Esophagus muscularis mucosa (tissue), 4 donors: ENCODE data around the gene EOLA2. TPM values are rescaled to one million over a fixed set of nuclear protein-coding genes. Genes with fewer than 3 reads are reported as not detected.
"Not testable (repeated sequence)": the region's sequence is repeated elsewhere in the genome, so short reads cannot be mapped to it uniquely, and the experiment has no call there.

Experiments used
- DNase-seq: peaks from one replicate; pipeline ENCODE4 v3.0.0-alpha.2; 2017; ENCODE audit errors: extremely low spot score
- H3K27ac ChIP-seq, 4 donors: fragments of 200-600 bp; sonication (generic); replicated peaks in 1 of 4; 1 replicate in 3 of 4; 2 replicates in 1 of 4; pipeline ENCODE4 v1.5.1; 2016 to 2019; ENCODE audit warnings: mild to moderate bottlenecking in 1 of 4
- H3K27me3 ChIP-seq, 4 donors: fragments of 200-600 bp; sonication (generic); one replicate each; pipeline versions ENCODE4 v1.5.1 to v1.6.0; 2016 to 2019
- H3K36me3 ChIP-seq, 4 donors: fragments of 200-600 bp; sonication (generic); one replicate each; pipeline ENCODE4 v1.5.1; 2016 to 2019
- H3K4me1 ChIP-seq, 4 donors: fragments of 200-600 bp; sonication (generic); one replicate each; pipeline ENCODE4 v1.5.1; 2016 to 2019
- H3K4me3 ChIP-seq, 4 donors: fragments of 200-600 bp; sonication (generic); 1 replicate in 2 of 4; 2 replicates in 2 of 4; pipeline ENCODE4 v1.5.1; 2016 to 2019; ENCODE audit warnings: mild to moderate bottlenecking in 4 of 4, moderate library complexity in 1 of 4
- H3K9me3 ChIP-seq, 4 donors: fragments of 200-600 bp; sonication (generic); 1 replicate in 3 of 4; 2 replicates in 1 of 4; pipeline ENCODE4 v1.5.1; 2016 to 2019
- CTCF ChIP-seq, 3 experiments: fragments of 200-600 bp in 2 of 3; fragments of 450-650 bp in 1 of 3; sonication (generic) in 2 of 3; IDR thresholded peaks; one replicate each; pipeline ENCODE4 v1.5.1; 2017 to 2019; ENCODE audit warnings: antibody characterized with exemption in 3 of 3, mild to moderate bottlenecking in 2 of 3, moderate library complexity in 1 of 3
- EP300 ChIP-seq: sonication (generic); formaldehyde crosslinking; IDR thresholded peaks from one replicate; pipeline ENCODE4 v1.6.1; 2017; ENCODE audit warnings: antibody characterized with exemption
- POLR2A ChIP-seq: fragments of 450-650 bp; IDR thresholded peaks from one replicate; pipeline ENCODE4 v1.6.1; 2017; ENCODE audit warnings: antibody characterized with exemption, moderate library complexity, mild to moderate bottlenecking, low read depth
- POLR2AphosphoS5 ChIP-seq, 2 donors: sonication (generic); formaldehyde crosslinking; IDR thresholded peaks; one replicate each; pipeline ENCODE4 v1.6.1; 2017; ENCODE audit warnings: antibody characterized with exemption in 2 of 2
- WGBS: methylation state at CpG from one replicate; pipeline ENCODE4 v1.1.5; 2018; 5-methylcytosine and 5-hydroxymethylcytosine counted together
- intact Hi-C: fragments of 100-400 bp; cut with DNase I; formaldehyde crosslinking; loops from one replicate; pipeline ENCODE4 v1.15.1; 2023
- total RNA-seq, 4 donors: library from RNA; depleted of rRNA; stranded (reverse); fragments of >200 nt; gene quantifications; one replicate each; pipeline versions ENCODE4 v1.1.0 to v1.2.1, GENCODE V29; 2016

EOLA2 gene
- total RNA-seq, 4 donors from 2014 or later: 15.4 to 24.0 (median 21.5) TPM

GRCh38 chrX:149908308-149908707 is 30.0 kb downstream of the EOLA2 start:
- WGBS: 84% methylated on average over 3 of the region's 3 CpGs
- intact Hi-C loops: no loop called here
- H3K27ac ChIP-seq: no peak overlapping the region
- H3K4me3 ChIP-seq: no peak overlapping the region
- no peaks in the 10 kb centered on the region for H3K36me3 ChIP-seq
- H3K9me3 ChIP-seq: no peaks in the 10 kb centered on the region
- no peaks in the 10 kb centered on the region for H3K4me1 ChIP-seq
- TF ChIP-seq CTCF (IDR thresholded peaks at IDR 0.05) (no peak), POLR2A (no peak), POLR2AphosphoS5 (IDR thresholded peaks at IDR 0.05) (no peak), EP300 (no peak)
- H3K27me3 ChIP-seq: no peaks in the 10 kb centered on the region
- DNase-seq: no peak

DNA sequence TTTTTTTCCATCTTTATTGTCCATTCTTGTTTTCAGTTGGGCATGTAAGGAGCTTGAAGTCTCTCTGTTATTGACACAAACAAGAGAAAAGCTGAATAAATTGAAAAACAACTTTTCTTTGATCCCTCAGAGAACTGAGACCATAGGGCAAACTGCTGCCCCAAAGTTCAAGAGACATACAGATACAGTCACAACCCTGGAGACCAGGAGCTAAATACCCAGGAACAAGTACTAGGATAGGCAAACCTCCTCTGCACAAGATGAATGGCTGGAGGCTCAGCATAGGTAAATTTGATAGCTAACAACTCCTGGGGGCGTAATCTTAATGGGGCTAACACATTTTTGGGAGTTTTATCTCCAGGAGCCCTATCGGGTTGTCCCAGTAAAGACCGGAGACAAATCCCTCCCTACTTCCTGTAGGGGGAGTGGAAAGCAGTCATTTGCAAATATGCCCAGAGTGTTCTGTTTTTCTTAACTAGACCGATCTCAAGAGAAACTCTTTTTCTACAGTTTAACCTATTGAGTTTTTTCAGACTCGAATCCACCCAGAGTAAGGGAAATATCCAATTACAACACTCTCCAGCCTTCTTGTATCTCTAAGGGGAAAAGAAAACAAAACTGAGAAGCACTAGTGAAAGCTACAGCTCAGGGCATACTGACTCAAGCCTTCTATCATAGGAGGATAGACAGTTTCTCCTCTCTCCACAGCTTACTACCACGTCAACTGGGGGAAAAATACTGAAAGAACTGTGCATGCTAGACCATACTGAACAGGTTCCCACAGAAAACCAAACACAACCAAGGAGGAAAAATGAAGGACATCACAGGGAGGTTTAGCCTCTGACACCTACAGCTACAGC is 34.2 kb downstream of the EOLA2 start:
- no peaks in the 10 kb centered on the region for H3K9me3 ChIP-seq
- WGBS: 44% methylated on average over 6 of the region's 6 CpGs
- no peaks in the 10 kb centered on the region for H3K4me1 ChIP-seq
- no peak for TF ChIP-seq POLR2AphosphoS5 (IDR thresholded peaks at IDR 0.05)
- no peak for TF ChIP-seq CTCF (IDR thresholded peaks at IDR 0.05)
- no peak for TF ChIP-seq POLR2A
- no peak for TF ChIP-seq EP300
- no peaks in the 10 kb centered on the region for H3K27me3 ChIP-seq
- no peak overlapping the region for H3K4me3 ChIP-seq
- no peak overlapping the region for H3K27ac ChIP-seq
- no peak for DNase-seq
- intact Hi-C loops: no loop called here
- H3K36me3 ChIP-seq: no peaks in the 10 kb centered on the region

GRCh38 chrX:149898554-149898953 is 39.7 kb downstream of the EOLA2 start:
- no peak for DNase-seq
- intact Hi-C loops: no loop called here
- no peaks in the 10 kb centered on the region for H3K27me3 ChIP-seq
- no peaks in the 10 kb centered on the region for H3K4me1 ChIP-seq
- H3K9me3 ChIP-seq: no peaks in the 10 kb centered on the region
- no peak overlapping the region for H3K4me3 ChIP-seq
- 55% methylated on average over 1 of the region's 1 CpG for WGBS
- no peak overlapping the region for H3K27ac ChIP-seq
- no peak for TF ChIP-seq POLR2AphosphoS5 (IDR thresholded peaks at IDR 0.05)
- TF ChIP-seq EP300: no peak
- no peak for TF ChIP-seq POLR2A
- TF ChIP-seq CTCF (IDR thresholded peaks at IDR 0.05): no peak
- no peaks in the 10 kb centered on the region for H3K36me3 ChIP-seq

- 91% methylated on average over 2 of the region's 2 CpGs for WGBS
- DNase-seq, H3K27me3 ChIP-seq, H3K27ac ChIP-seq, H3K4me3 ChIP-seq, H3K4me1 ChIP-seq, H3K9me3 ChIP-seq, intact Hi-C loops, H3K36me3 ChIP-seq: not testable (repeated sequence)
These were observed 47.5 kb downstream of the EOLA2 start for GRCh38 chrX:149890828-149891227.

Other genes with a start within 250 kb of the EOLA2 start
- not detected for gene MAGEA11, start 226.4 kb downstream of the EOLA2 start, total RNA-seq
- 1 to 10 TPM in 3 of 4 donors, under 1 TPM in 1; 0.78 to 2.0 (median 1.2) TPM for gene HSFX1, start 164.4 kb downstream of the EOLA2 start, total RNA-seq
- not detected for gene MAGEA9, start 156.6 kb downstream of the EOLA2 start, total RNA-seq
- gene MAGEA8, start 57.3 kb downstream of the EOLA2 start, total RNA-seq: not detected
- not detected for gene HSFX4, start 8.9 kb downstream of the EOLA2 start, total RNA-seq